B cell (primary cell): ENCODE results near the gene PRKCZ.

Source experiments
- EZH2 ChIP-seq: IDR thresholded peaks from 2 replicates; pipeline ENCODE4 v1.6.1; 2012; ENCODE audit warnings: borderline replicate concordance, low read depth, mild to moderate bottlenecking, moderate library complexity, low read length; ENCODE audit not compliant: insufficient read depth, poor library complexity, severe bottlenecking
- TF ChIP-seq, protein P1 (sequence below): fragments of 200-600 bp; IDR thresholded peaks from one replicate; pipeline ENCODE4 v1.8.0; 2022; ENCODE audit warnings: antibody characterized with exemption, mild to moderate bottlenecking

DNA sequence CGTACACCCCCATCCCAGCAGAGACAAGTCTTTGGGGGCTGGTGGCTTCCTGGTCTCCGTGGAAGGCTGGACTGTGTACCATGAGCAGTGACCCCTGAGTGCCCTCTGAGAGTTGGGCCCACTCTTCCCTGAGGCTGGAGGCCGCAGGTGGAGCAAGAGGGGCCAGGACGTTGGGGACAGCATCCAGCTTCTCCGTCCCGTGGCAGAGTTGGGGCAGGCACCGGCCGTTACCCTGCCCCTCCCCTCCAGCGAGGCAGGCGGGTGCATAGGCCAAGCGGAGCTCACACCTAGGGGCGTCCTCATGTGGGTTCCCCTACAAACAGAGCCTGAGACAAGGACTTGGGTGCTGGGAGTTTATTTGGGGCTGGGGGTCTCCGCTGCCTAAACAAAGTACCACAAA, 17.0 kb upstream of the PRKCZ start:
- TF ChIP-seq, protein P1, sequence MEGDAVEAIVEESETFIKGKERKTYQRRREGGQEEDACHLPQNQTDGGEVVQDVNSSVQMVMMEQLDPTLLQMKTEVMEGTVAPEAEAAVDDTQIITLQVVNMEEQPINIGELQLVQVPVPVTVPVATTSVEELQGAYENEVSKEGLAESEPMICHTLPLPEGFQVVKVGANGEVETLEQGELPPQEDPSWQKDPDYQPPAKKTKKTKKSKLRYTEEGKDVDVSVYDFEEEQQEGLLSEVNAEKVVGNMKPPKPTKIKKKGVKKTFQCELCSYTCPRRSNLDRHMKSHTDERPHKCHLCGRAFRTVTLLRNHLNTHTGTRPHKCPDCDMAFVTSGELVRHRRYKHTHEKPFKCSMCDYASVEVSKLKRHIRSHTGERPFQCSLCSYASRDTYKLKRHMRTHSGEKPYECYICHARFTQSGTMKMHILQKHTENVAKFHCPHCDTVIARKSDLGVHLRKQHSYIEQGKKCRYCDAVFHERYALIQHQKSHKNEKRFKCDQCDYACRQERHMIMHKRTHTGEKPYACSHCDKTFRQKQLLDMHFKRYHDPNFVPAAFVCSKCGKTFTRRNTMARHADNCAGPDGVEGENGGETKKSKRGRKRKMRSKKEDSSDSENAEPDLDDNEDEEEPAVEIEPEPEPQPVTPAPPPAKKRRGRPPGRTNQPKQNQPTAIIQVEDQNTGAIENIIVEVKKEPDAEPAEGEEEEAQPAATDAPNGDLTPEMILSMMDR = no peak
- TF ChIP-seq EZH2 = no peak
